Activated CD4-positive, alpha-beta T cell treated with anti-CD3 and anti-CD28 coated beads for 4 hours (primary cell): ENCODE measurements around the gene AMY2B.
"Not testable (repeated sequence)": the region's sequence is repeated elsewhere in the genome, so short reads cannot be mapped to it uniquely, and the experiment has no call there.

Experiments used
- DNase-seq, 2 donors: peaks; one replicate each; pipeline ENCODE4 v3.0.0-alpha.2; 2020

The AMY2B gene

DNA sequence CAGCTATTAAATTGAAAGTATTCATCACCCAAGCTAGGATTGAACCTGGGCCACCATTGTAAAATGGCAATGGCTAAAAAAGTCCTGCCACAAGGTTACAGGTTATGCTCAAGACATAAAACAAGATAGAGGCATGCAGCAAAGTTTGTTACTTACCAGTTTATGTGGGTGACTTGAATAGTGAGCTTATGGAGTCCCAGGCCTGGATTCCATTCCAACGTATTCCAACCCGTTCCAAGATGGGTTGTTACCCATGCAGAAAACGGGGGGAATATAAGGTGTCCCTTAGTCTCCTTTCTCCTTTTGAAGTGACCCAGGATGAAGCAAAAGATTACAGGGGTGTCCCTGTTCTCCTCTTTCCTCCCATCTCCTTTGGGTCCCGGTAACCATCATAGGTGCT, 56.0 kb downstream of the AMY2B start:
- not testable (repeated sequence) for DNase-seq
